ENCODE data around the gene FYN. TPM values are rescaled to one million over a fixed set of nuclear protein-coding genes. Genes with fewer than 3 reads are reported as not detected.

FYN gene
- total and polyA plus RNA-seq, 2 of the 8 experiments (the other 6 are each of a cell fraction or from before 2014, with no cell fraction given), result 46.8 to 97.2 TPM

DNA sequence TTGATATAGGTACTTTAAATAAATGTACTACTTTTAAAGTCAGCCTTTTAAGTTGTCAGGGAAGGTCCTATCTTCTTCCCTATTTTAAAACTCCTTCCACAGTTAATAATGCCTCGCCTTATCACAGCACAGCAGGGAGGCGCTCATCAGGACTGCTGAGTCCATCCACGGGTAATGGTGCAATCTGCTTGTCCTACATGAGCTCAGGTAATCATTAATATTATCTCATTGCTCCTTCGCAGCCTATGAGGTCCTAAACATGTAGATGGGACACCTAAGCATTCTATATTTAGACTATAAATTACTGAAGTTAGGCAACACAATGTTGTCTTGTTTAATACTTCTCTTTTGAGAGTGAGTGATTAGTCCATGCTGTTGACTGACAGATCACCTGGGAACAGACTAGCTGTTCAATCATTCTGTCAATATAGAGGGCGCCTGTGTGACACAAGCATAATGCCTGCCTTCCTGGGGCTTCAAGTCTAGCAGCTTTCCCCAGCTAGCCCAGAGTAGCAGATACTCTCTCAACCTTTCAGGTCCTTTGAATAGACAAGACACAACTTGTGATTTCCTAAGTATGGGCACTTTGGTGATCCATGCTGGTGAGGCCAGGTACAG lies 91.0 kb downstream of the FYN start (continued):
- TF ChIP-seq FOSL1 (IDR thresholded peaks at IDR 0.05; ENCODE audit: insufficient read depth, low read depth, low read length) (no peak), NRF1 (IDR thresholded peaks at IDR 0.05; ENCODE audit: low read depth, low read length) (no peak), JUN (IDR thresholded peaks at IDR 0.05; ENCODE audit: low read depth, low read length) (no peak), POU5F1 (IDR thresholded peaks at IDR 0.05; ENCODE audit: low read depth, low read length) (no peak), RAD21 (IDR thresholded peaks at IDR 0.05 in 1 of 2, conservative IDR thresholded peaks at IDR 0.05 in 1 of 2; ENCODE audit: low read depth in 2 of 2, low read length in 2 of 2) (no peak), TAF1 (IDR thresholded peaks at IDR 0.05; ENCODE audit: low read depth, low read length) (no peak), RNF2 (IDR thresholded peaks at IDR 0.05; ENCODE audit: borderline replicate concordance, low read depth, low read length, missing control alignments, poor library complexity, severe bottlenecking) (no peak), CBX8 (IDR thresholded peaks at IDR 0.05; ENCODE audit: borderline replicate concordance, low read depth, low read length) (no peak)
- TF ChIP-seq, protein P1, sequence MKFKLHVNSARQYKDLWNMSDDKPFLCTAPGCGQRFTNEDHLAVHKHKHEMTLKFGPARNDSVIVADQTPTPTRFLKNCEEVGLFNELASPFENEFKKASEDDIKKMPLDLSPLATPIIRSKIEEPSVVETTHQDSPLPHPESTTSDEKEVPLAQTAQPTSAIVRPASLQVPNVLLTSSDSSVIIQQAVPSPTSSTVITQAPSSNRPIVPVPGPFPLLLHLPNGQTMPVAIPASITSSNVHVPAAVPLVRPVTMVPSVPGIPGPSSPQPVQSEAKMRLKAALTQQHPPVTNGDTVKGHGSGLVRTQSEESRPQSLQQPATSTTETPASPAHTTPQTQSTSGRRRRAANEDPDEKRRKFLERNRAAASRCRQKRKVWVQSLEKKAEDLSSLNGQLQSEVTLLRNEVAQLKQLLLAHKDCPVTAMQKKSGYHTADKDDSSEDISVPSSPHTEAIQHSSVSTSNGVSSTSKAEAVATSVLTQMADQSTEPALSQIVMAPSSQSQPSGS (IDR thresholded peaks at IDR 0.05; ENCODE audit: low read length), result no peak
- TF ChIP-seq, protein P2, sequence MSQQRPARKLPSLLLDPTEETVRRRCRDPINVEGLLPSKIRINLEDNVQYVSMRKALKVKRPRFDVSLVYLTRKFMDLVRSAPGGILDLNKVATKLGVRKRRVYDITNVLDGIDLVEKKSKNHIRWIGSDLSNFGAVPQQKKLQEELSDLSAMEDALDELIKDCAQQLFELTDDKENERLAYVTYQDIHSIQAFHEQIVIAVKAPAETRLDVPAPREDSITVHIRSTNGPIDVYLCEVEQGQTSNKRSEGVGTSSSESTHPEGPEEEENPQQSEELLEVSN (IDR thresholded peaks at IDR 0.05), result no peak
